KMS-11 (cell line): Measurements from ENCODE around the gene PRB2.

Experiments used
- H2AFZ ChIP-seq: fragments of 200-600 bp; sonication (generic); 2 replicates; pipeline ENCODE4 v1.6.1; 2016; ENCODE audit warnings: antibody characterized with exemption, mixed run types, low read depth
- H3K27ac ChIP-seq: fragments of 200-600 bp; sonication (generic); 2 replicates; pipeline ENCODE4 v1.6.1; 2016; ENCODE audit warnings: mild to moderate bottlenecking, mixed run types
- H3K27me3 ChIP-seq: fragments of 200-600 bp; sonication (generic); 2 replicates; pipeline ENCODE4 v1.6.1; 2017; ENCODE audit warnings: mild to moderate bottlenecking, low read depth, mixed run types, moderate library complexity; ENCODE audit not compliant: insufficient read depth
- H3K36me3 ChIP-seq: fragments of 200-600 bp; sonication (generic); 2 replicates; pipeline ENCODE4 v1.6.1; 2017; ENCODE audit warnings: mild to moderate bottlenecking, mixed run types; ENCODE audit not compliant: insufficient read depth
- H3K4me1 ChIP-seq: fragments of 200-600 bp; sonication (generic); 2 replicates; pipeline ENCODE4 v1.6.1; 2016; ENCODE audit warnings: mild to moderate bottlenecking, low read depth, mixed run types; ENCODE audit not compliant: poor library complexity, severe bottlenecking
- H3K4me2 ChIP-seq: fragments of 200-600 bp; sonication (generic); 2 replicates; pipeline ENCODE4 v1.7.0; 2016; ENCODE audit warnings: mild to moderate bottlenecking, mixed run types
- H3K4me3 ChIP-seq: fragments of 200-600 bp; sonication (generic); IDR thresholded peaks from 2 replicates; pipeline ENCODE4 v1.6.1; 2017; ENCODE audit warnings: low read depth, low read length, mixed read lengths; ENCODE audit not compliant: insufficient read depth
- H3K79me2 ChIP-seq: fragments of 200-600 bp; sonication (generic); 2 replicates; pipeline ENCODE4 v1.6.1; 2016; ENCODE audit warnings: low read depth, mixed run types; ENCODE audit not compliant: insufficient read depth
- H3K9ac ChIP-seq: fragments of 200-600 bp; sonication (generic); 2 replicates; pipeline ENCODE4 v1.6.1; 2016; ENCODE audit warnings: mild to moderate bottlenecking, mixed run types
- H4K20me1 ChIP-seq: fragments of 200-600 bp; sonication (generic); 2 replicates; pipeline ENCODE4 v1.6.1; 2016; ENCODE audit warnings: mild to moderate bottlenecking, mixed run types; ENCODE audit not compliant: insufficient read depth
- CTCF ChIP-seq: fragments of 200-600 bp; sonication (generic); conservative IDR thresholded peaks from 2 replicates; pipeline ENCODE4 v1.6.1; 2017; ENCODE audit warnings: low read depth, mild to moderate bottlenecking, antibody characterized with exemption, low read length, moderate library complexity, mixed read lengths

The PRB2 gene

DNA sequence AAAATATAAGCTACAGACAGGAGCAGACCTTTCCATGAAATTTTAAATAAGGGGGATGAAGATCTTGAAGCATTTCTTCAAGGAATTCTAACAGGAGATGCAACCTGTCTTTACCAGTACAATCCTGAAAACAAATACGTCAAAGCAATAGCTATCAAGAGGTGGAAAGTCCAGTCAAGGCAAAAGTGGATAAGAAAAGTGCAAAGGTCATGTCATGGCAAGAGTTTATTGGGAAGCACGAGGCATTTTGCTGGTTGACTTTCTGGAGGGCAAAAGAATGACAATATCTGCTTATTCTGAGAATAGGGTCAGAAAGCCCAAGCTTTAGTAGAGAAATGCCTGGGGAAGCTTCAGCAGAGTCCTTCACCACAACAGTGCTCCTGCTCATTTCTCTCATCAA, 50.9 kb downstream of the PRB2 start:
- no peak for TF ChIP-seq CTCF
- H4K20me1 ChIP-seq: no peaks in the 10 kb centered on the region
- no peak overlapping the region for H2AFZ ChIP-seq
- no peak overlapping the region for H3K4me3 ChIP-seq
- no peaks in the 10 kb centered on the region for H3K27me3 ChIP-seq
- no peaks in the 10 kb centered on the region for H3K4me1 ChIP-seq
- no peaks in the 10 kb centered on the region for H3K79me2 ChIP-seq
- no peak overlapping the region for H3K9ac ChIP-seq
- no peaks in the 10 kb centered on the region for H3K36me3 ChIP-seq
- no peak overlapping the region for H3K4me2 ChIP-seq
- H3K27ac ChIP-seq: no peak overlapping the region
